HG03442 (cell line): Measurements from ENCODE around the gene LSM6.

Source experiments
- ATAC-seq: cut with Tn5 transposase; IDR thresholded peaks from one replicate; pipeline ENCODE4 v1.9.1; 2021; ENCODE audit warnings: mild to moderate bottlenecking, moderate library complexity; ENCODE audit not compliant: unreplicated experiment

Gene LSM6

GRCh38 chr4:146175541-146176453 is at the start of gene LSM6:
Gene LSM6, plus strand, starts transcription at chr4:146175718. Its CDS starts 7,204 bp downstream, at chr4:146182922.
- ATAC-seq: peak; percentile 92

DNA sequence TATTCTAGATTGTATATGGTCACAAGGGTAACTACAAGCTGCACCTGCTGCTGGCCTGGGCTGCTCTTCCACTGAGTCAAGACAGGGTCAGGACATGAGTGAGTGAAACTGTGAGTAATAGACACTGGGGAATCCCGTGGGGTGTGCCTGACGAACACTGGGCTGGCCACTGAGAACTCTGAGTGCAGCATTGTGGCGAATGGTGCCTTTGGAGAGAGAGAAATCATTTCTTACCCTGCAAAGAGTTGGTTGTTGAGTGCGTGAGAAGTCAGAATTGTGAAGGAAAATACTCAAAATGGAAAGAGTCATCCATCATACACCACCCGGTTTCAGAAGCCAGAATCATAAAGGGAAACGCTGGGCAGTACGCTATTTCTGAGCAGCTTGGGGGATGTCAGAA is 43.1 kb upstream of the LSM6 start:
- peak; percentile 100 for ATAC-seq

DNA sequence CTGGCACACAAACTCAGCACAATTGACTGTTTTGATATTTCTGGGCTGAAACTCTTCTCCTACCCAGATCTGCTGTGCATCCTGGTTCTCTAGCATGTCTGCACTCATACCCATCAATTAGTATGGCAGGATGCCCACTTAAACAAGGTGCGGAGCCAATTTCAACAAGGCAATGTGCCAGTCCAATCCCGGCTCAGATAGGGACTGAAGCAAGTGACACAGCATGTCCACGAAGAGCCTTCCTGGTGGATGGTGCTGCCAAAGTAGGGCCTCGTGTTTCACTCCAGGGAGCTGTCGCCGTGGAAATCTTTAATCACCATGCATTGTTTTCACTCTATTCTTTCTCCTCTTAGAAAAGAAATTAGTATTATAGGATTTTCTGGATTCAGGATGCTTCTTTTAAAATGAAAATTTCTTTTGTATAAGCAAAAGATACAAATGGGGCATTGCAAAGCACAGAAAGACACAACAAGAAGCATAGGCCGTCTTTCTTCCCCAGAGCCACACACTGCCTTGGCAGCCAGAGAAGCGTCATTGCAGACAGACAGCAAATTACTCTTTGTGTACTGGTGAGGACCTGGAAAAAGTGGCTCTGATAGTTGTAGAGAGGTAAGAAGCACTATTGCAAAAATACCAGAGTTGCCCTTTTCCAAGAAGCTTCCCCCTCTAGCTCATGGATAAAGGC is 40.6 kb upstream of the LSM6 start:
- ATAC-seq: no peak

- ATAC-seq: no peak
Measured at GRCh38 chr4:146135941-146136340, 39.6 kb upstream of the LSM6 start.

DNA sequence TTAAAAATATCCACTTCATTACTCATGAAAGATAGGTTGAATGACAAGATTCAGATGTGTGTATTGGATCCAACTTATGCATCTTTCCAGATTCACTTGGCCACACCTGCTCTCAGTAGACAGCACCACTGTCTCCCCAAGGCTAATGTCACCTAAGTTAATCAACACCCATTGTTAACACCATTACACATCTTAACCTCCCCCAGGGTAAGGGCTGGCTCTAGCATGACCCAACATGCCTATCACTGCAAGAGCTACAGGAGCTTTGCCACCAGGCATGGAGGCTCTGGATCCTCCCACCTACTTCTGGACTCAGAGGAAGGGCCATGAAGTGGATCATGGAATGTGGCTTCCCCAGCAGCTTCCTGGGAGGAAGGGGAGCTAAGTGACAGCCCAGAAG is 32.8 kb upstream of the LSM6 start:
- peak; percentile 39 for ATAC-seq

DNA sequence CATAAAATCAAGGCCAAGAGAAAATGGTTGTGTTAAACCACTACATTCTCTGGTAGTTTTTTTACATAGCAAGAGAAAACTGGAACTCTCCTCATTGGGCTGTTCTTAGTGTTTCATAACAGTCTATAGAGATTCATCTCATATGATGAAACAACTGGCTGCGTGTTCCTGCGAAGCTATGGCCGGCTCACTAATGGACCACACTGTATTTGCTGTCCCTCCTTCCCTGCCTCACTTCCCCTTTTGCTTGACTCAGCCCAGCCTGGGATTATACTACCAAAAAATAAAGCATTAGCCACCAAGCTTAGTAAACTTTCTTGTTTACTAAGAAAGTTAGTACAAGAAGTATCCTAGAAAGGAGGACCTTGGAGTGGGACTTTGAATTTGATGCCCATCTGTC is 31.6 kb upstream of the LSM6 start:
- ATAC-seq: no peak

DNA sequence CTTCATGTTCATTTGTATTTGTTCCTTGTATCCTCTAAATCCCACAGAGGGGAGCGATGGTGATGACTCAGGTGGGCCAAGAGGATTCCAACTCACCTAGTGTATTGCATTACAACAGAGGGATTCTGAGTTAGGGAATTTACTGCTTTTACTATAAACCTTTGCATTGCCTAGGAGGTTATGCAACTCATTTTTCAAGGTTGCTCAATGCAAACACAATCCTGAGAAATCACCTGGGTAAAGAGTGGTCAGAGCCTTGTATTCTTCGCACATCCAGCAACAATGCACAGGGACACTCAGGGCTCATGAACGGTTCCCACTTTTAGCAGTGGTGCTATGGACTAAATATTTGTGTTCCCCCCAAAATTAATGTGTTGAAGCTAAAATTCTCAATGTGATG is 28.6 kb upstream of the LSM6 start:
- no peak for ATAC-seq

- ATAC-seq: no peak
Measured at GRCh38 chr4:146148021-146148420, 27.5 kb upstream of the LSM6 start.

DNA sequence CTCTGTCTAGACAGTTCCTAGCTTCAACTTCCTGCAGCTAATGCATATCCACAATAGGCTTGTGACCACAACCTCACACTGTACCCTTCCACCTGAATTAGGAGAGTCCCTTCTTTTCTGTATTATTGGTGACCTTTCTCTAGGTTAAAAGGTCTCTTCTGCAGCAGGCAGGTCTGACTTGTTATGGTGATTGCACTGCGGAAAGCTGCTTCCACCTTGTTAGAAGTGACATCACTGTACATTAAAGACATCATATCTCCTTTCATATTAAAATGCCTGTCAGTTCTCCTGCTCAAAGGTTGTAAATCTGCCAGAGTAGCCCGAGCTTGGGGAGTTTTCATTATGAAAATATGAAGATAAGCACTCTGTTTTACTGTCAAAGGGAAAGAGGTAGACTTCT is 21.5 kb upstream of the LSM6 start:
- no peak for ATAC-seq

DNA sequence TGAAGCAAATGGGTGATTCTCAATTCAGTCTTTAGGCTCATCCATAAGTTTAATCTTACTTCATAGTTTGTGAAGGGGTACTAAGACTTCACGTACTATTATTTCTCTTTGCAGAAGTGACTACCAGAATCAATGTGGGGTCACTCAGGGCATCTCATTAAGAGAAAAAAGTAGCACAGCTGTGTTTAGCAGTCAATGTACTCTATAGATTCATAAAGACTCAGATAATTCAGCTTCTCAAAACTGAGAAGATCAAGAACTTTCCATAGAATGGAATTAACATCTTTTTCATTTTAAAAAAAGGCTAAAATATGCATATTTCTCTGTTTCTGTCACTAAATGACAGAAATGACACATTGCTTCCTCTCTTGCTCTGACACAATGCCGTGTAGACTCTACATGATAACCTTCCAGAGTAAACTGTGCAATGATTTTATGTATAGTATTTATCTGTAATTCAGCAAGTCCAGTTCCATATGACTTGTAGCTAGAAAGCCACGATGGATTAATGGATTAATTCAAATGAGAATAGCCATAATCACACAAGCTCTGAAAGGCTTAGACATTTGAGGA is 20.3 kb upstream of the LSM6 start:
- peak; percentile 39 for ATAC-seq

DNA sequence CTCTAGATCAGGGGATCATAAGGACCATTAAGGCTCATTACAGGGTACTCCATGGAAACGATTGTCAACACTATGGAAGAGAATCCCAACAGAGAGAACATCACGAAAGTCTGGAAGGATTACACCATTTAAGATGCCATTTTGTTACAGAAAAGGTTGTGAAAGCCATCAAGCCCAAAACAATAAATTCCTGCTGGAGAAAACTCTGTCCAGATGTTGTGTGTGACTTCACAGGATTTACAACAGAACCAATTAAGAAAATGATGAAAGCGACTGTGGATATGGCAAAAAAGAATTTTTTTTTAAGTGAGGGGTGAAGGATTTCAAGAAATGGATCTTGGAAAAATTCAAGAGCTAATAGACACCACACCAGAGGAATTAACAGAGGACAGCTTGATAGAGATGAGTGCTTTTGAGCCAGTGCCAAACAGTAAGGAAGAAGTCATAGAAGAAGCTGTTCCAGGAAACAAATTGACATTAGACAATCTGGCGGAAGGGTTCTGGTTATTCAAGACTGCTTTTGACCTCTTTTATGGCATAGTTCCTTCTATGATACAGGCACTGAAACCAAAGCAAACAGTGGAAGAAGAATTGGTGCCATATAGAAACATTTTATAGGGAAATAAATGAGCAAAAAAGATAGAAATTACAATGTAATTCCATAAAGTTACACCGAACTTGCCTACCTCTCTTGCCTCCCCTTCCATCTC is 17.3 kb upstream of the LSM6 start:
- ATAC-seq: no peak

- peak; percentile 83 for ATAC-seq
Measured at GRCh38 chr4:146159384-146160058, 16.0 kb upstream of the LSM6 start.

- no peak for ATAC-seq
Measured at GRCh38 chr4:146161243-146161642, 14.3 kb upstream of the LSM6 start.

DNA sequence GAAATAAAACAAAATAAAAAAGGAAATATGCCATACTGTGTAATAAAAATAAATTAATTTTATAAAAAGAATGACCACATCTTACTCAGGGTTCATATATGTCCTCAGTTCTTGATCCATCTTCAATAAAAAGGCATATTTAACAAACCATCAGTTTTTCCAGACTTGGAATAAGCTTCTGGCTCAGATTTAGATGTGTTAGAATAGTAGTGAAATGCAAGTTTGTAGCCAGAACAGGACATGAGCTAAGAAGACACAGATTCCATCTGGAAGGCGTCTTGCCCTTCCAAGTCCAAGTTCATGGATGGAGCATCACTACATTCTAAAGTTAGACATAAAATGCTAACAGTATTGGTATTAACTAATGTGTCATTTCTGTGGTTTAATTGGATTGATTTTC is 10.3 kb upstream of the LSM6 start:
- ATAC-seq: no peak

DNA sequence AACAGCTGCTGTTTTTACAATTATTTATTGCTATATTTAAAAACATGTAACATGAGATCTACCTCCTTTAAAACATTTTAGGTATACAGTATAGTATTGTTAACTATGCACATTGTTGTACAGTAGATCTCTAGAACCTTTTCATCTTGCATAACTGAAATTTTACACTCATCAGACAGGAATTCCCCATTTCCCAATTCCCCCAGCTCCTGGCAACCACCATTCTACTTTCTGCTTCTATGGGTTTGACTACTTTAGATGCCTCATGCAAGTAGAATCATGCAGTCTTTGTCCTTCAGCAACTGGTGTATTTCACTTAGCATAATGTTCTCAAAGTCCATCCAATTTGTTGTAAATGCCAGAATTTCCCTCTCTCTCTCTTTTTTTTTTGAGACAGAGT is 9.7 kb upstream of the LSM6 start:
- no peak for ATAC-seq

DNA sequence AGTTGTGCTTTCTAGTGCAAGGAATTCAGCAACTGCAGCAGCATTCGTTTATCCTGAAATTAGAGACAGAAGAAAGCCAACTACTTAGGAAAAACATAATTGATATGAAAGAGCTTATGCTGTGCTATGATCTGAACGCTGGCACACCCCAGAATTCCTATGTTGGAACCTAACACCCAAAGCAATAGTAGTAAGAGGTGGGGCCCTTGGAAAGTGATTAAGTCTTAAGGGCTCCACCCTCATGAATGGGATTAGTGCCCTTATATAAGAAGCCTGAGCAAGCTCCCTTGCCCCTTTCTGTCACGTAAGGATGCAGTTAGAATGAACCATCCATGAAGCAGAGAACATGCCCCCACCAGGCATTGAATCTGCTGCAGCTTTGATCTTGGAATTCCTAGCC is 5.4 kb upstream of the LSM6 start:
- ATAC-seq: no peak

GRCh38 chr4:146176891-146177290 is 1.4 kb downstream of the LSM6 start:
- no peak for ATAC-seq

GRCh38 chr4:146178126-146178525 is 2.6 kb downstream of the LSM6 start:
- ATAC-seq: no peak

DNA sequence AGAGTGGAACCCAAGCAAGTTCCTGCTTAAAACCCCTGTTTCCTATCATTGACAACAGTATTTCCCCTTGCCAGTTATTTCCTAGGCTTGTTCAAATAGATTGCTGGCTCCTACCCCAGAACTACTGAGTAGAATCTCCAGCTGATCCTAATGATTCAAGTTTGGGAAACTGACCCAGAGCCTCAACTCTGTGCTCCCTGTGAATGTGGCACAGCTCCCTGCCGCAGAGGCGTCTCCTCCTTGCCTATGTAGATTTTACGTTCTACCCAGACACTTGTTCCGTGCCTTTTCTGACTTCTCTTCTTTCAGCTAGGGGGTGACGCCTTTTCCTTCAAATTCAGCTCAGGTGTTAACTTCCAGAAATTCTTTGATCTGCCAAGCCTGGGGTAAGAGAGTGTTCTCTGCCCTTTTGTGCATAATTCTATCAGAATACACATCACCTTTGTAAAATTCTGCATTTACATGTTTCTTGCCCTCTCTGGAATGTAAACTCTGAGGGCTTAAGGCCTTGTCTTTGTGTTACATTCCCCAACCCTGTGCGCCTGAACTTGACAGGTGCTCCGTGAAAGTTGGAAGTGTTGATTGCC is 4.4 kb downstream of the LSM6 start:
- no peak for ATAC-seq

- ATAC-seq: no peak
Measured at GRCh38 chr4:146182443-146182842, 6.9 kb downstream of the LSM6 start.
